Stimulated activated CD4-positive, alpha-beta T cell treated with anti-CD3 and anti-CD28 coated beads, Interleukin-2, amount 100 ng/mL, for 4 hours (primary cell): ENCODE data around the gene BAX.

Experiments
- DNase-seq: peaks from one replicate; pipeline ENCODE4 v3.0.0-alpha.2; 2020; ENCODE audit warnings: low read depth

The BAX gene

GRCh38 chr19:48963371-48964204 lies 8.9 kb downstream of the BAX start:
- peak; percentile 54 for DNase-seq

- no peak for DNase-seq
Measured at GRCh38 chr19:48964205-48965039, 9.7 kb downstream of the BAX start.

GRCh38 chr19:48965040-48965805 lies 10.5 kb downstream of the BAX start, which contains the start of gene FTL:
Gene FTL (plus strand): TSS chr19:48965309. CDS start chr19:48965508, 199 bp downstream.
- peak; percentile 82 for DNase-seq

- DNase-seq, result peak; percentile 88
Measured at GRCh38 chr19:48965806-48966540, 11.3 kb downstream of the BAX start.

GRCh38 chr19:48966541-48967345 lies 12.1 kb downstream of the BAX start:
- DNase-seq, result no peak

- DNase-seq, result no peak
Measured at GRCh38 chr19:48967346-48968178, 12.9 kb downstream of the BAX start.

GRCh38 chr19:48968179-48968661 lies 13.5 kb downstream of the BAX start:
- DNase-seq, result no peak

GRCh38 chr19:48968813-48969218 lies 14.1 kb downstream of the BAX start:
- DNase-seq, result no peak

- DNase-seq, result no peak
Measured at GRCh38 chr19:48969276-48970138, 14.8 kb downstream of the BAX start.

GRCh38 chr19:48970139-48970766 lies 15.6 kb downstream of the BAX start:
- no peak for DNase-seq

- DNase-seq, result peak; percentile 72
Measured at GRCh38 chr19:48970923-48971395, 16.3 kb downstream of the BAX start.

- no peak for DNase-seq
Measured at GRCh38 chr19:48975947-48976847, 21.5 kb downstream of the BAX start.

- no peak for DNase-seq
Measured at GRCh38 chr19:48977061-48977460, 22.4 kb downstream of the BAX start.

GRCh38 chr19:48982280-48982679 lies 27.6 kb downstream of the BAX start:
- no peak for DNase-seq

GRCh38 chr19:48985711-48986110 lies 31.0 kb downstream of the BAX start:
- no peak for DNase-seq

- no peak for DNase-seq
Measured at GRCh38 chr19:48986211-48986610, 31.5 kb downstream of the BAX start.

- DNase-seq, result no peak
Measured at GRCh38 chr19:48987323-48987722, 32.6 kb downstream of the BAX start.
